SK-N-SH treated with all-trans-retinoic acid at 6 μM for 48 hours (cell line): ENCODE results near the gene KCND1.

Source experiments
- ATAC-seq: fragments of 200-7000 bp; cut with Tn5 transposase; 3 replicates; pipeline ENCODE4 v1.9.1; 2020; ENCODE audit warnings: mild to moderate bottlenecking, moderate library complexity
- BACH2 ChIP-seq: fragments of 250-450 bp; sonication (Bioruptor Pico); IDR thresholded peaks from 2 replicates; pipeline ENCODE4 v1.9.0; 2021; ENCODE audit warnings: mild to moderate bottlenecking, borderline replicate concordance
- CSDC2 ChIP-seq: fragments of 250-450 bp; sonication (Bioruptor Pico); IDR thresholded peaks from 2 replicates; pipeline ENCODE4 v1.5.0; 2020; ENCODE audit warnings: mild to moderate bottlenecking, moderate library complexity
- ESRRG ChIP-seq: fragments of 250-450 bp; sonication (Bioruptor Pico); IDR thresholded peaks from 2 replicates; pipeline ENCODE4 v1.6.1; 2021; ENCODE audit warnings: mild to moderate bottlenecking
- GLIS3 ChIP-seq: fragments of 250-450 bp; sonication (Bioruptor Pico); IDR thresholded peaks from 2 replicates; pipeline ENCODE4 v1.5.0; 2020; ENCODE audit warnings: mild to moderate bottlenecking, moderate library complexity
- ISL1 ChIP-seq: fragments of 250-450 bp; sonication (Bioruptor Pico); IDR thresholded peaks from 2 replicates; pipeline ENCODE4 v2.1.2; 2022; ENCODE audit warnings: mild to moderate bottlenecking, moderate library complexity
- OSR1 ChIP-seq: fragments of 250-450 bp; sonication (Bioruptor Pico); IDR thresholded peaks from 2 replicates; pipeline ENCODE4 v1.8.0; 2022; ENCODE audit warnings: moderate library complexity, mild to moderate bottlenecking, inconsistent platforms
- PPARA ChIP-seq: fragments of 250-450 bp; sonication (Bioruptor Pico); IDR thresholded peaks from 2 replicates; pipeline ENCODE4 v1.5.0; 2020; ENCODE audit warnings: mild to moderate bottlenecking, borderline replicate concordance
- RARB ChIP-seq: fragments of 250-450 bp; sonication (Bioruptor Pico); IDR thresholded peaks from 2 replicates; pipeline ENCODE4 v1.8.0; 2021; ENCODE audit warnings: mild to moderate bottlenecking, moderate library complexity
- SNAI2 ChIP-seq: fragments of 250-450 bp; sonication (Bioruptor Pico); IDR thresholded peaks from 2 replicates; pipeline ENCODE4 v1.5.0; 2020; ENCODE audit warnings: mild to moderate bottlenecking, moderate library complexity
- TCF4 ChIP-seq: fragments of 250-450 bp; sonication (Bioruptor Pico); IDR thresholded peaks from 2 replicates; pipeline ENCODE4 v1.8.0; 2021; ENCODE audit warnings: mild to moderate bottlenecking, moderate library complexity, borderline replicate concordance
- TOX ChIP-seq: fragments of 250-450 bp; sonication (Bioruptor Pico); IDR thresholded peaks from 2 replicates; pipeline ENCODE4 v1.8.0; 2021; ENCODE audit warnings: mild to moderate bottlenecking, moderate library complexity, borderline replicate concordance
- ZC3H10 ChIP-seq: fragments of 250-450 bp; sonication (Bioruptor Pico); IDR thresholded peaks from 2 replicates; pipeline ENCODE4 v1.5.1; 2021; ENCODE audit warnings: mild to moderate bottlenecking, moderate library complexity
- ZFP3 ChIP-seq: fragments of 250-450 bp; sonication (Bioruptor Pico); IDR thresholded peaks from 2 replicates; pipeline ENCODE4 v1.5.0; 2020; ENCODE audit warnings: mild to moderate bottlenecking, moderate library complexity
- ZFP30 ChIP-seq: fragments of 450-650 bp; formaldehyde crosslinking; IDR thresholded peaks from 2 replicates; pipeline ENCODE4 v1.5.0; 2022; ENCODE audit warnings: mild to moderate bottlenecking, moderate library complexity
- ZNF565 ChIP-seq: fragments of 450-650 bp; formaldehyde crosslinking; conservative IDR thresholded peaks from 2 replicates; pipeline ENCODE4 v1.5.0; 2020; ENCODE audit warnings: low read depth, mild to moderate bottlenecking, moderate library complexity
- ZNF8 ChIP-seq: fragments of 450-650 bp; formaldehyde crosslinking; IDR thresholded peaks from 2 replicates; pipeline ENCODE4 v1.5.0; 2020; ENCODE audit warnings: mild to moderate bottlenecking, moderate library complexity
- TF ChIP-seq, protein P1 (sequence below): fragments of 250-450 bp; sonication (Bioruptor Pico); IDR thresholded peaks from 2 replicates; pipeline ENCODE4 v1.5.1; 2020; ENCODE audit warnings: low read depth, mild to moderate bottlenecking, moderate library complexity
- TF ChIP-seq, protein P2 (sequence below): fragments of 250-450 bp; sonication (Bioruptor Pico); IDR thresholded peaks from 2 replicates; pipeline ENCODE4 v1.5.0; 2020; ENCODE audit warnings: mild to moderate bottlenecking, moderate library complexity
- TF ChIP-seq, protein P3 (sequence below): fragments of 250-450 bp; sonication (Bioruptor Pico); IDR thresholded peaks from 2 replicates; pipeline ENCODE4 v1.8.0; 2021; ENCODE audit warnings: low read depth, mild to moderate bottlenecking, moderate library complexity, borderline replicate concordance
- TF ChIP-seq, protein P4 (sequence below): fragments of 250-450 bp; sonication (Bioruptor Pico); IDR thresholded peaks from 2 replicates; pipeline ENCODE4 v1.5.1; 2021; ENCODE audit warnings: mild to moderate bottlenecking, moderate library complexity
- TF ChIP-seq, protein P5 (sequence below): fragments of 250-450 bp; sonication (Bioruptor Pico); IDR thresholded peaks from 2 replicates; pipeline ENCODE4 v1.8.0; 2020; ENCODE audit warnings: mild to moderate bottlenecking, moderate library complexity, borderline replicate concordance

The KCND1 gene

DNA sequence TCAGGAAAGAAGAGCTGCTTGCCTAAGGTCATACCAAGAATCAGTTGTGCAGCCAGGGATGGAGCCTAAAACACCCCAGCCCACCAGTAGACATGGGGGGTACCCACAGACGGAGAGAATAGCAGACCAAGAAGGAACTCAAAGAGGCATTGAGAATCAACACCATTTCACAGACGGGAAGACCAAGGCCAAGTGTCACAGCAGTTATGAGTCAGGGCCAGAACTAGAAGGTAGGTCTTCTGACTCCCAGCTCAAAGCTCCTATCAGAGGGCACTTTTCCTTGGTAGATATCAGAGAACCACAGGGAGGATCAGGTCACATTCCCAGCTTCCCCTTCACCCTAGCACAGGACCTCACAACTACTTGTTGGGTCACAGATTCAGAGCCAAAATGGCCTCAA, 28.7 kb downstream of the KCND1 start:
- TF ChIP-seq CSDC2 (CRISPR knock-in tag), result no peak
- TF ChIP-seq ESRRG (CRISPR knock-in tag), result no peak
- TF ChIP-seq TCF4 (CRISPR knock-in tag), result no peak
- no peak for TF ChIP-seq TOX (CRISPR knock-in tag)
- no peak for TF ChIP-seq ISL1 (CRISPR knock-in tag)
- TF ChIP-seq ZNF565 (CRISPR knock-in tag), result no peak
- TF ChIP-seq, protein P1, sequence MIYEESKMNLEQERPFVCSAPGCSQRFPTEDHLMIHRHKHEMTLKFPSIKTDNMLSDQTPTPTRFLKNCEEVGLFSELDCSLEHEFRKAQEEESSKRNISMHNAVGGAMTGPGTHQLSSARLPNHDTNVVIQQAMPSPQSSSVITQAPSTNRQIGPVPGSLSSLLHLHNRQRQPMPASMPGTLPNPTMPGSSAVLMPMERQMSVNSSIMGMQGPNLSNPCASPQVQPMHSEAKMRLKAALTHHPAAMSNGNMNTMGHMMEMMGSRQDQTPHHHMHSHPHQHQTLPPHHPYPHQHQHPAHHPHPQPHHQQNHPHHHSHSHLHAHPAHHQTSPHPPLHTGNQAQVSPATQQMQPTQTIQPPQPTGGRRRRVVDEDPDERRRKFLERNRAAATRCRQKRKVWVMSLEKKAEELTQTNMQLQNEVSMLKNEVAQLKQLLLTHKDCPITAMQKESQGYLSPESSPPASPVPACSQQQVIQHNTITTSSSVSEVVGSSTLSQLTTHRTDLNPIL (CRISPR knock-in tag), result no peak
- TF ChIP-seq, protein P2, sequence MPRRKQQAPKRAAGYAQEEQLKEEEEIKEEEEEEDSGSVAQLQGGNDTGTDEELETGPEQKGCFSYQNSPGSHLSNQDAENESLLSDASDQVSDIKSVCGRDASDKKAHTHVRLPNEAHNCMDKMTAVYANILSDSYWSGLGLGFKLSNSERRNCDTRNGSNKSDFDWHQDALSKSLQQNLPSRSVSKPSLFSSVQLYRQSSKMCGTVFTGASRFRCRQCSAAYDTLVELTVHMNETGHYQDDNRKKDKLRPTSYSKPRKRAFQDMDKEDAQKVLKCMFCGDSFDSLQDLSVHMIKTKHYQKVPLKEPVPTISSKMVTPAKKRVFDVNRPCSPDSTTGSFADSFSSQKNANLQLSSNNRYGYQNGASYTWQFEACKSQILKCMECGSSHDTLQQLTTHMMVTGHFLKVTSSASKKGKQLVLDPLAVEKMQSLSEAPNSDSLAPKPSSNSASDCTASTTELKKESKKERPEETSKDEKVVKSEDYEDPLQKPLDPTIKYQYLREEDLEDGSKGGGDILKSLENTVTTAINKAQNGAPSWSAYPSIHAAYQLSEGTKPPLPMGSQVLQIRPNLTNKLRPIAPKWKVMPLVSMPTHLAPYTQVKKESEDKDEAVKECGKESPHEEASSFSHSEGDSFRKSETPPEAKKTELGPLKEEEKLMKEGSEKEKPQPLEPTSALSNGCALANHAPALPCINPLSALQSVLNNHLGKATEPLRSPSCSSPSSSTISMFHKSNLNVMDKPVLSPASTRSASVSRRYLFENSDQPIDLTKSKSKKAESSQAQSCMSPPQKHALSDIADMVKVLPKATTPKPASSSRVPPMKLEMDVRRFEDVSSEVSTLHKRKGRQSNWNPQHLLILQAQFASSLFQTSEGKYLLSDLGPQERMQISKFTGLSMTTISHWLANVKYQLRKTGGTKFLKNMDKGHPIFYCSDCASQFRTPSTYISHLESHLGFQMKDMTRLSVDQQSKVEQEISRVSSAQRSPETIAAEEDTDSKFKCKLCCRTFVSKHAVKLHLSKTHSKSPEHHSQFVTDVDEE (CRISPR knock-in tag), result no peak
- TF ChIP-seq RARB (CRISPR knock-in tag), result no peak
- no peak for TF ChIP-seq ZC3H10 (CRISPR knock-in tag)
- no peak for TF ChIP-seq OSR1 (CRISPR knock-in tag)
- no peak for TF ChIP-seq ZFP3 (CRISPR knock-in tag)
- TF ChIP-seq, protein P3, sequence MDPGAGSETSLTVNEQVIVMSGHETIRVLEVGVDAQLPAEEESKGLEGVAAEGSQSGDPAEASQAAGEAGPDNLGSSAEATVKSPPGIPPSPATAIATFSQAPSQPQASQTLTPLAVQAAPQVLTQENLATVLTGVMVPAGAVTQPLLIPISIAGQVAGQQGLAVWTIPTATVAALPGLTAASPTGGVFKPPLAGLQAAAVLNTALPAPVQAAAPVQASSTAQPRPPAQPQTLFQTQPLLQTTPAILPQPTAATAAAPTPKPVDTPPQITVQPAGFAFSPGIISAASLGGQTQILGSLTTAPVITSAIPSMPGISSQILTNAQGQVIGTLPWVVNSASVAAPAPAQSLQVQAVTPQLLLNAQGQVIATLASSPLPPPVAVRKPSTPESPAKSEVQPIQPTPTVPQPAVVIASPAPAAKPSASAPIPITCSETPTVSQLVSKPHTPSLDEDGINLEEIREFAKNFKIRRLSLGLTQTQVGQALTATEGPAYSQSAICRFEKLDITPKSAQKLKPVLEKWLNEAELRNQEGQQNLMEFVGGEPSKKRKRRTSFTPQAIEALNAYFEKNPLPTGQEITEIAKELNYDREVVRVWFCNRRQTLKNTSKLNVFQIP (CRISPR knock-in tag), result no peak
- TF ChIP-seq PPARA (CRISPR knock-in tag), result no peak
- no peak for TF ChIP-seq ZFP30
- ATAC-seq, result no peak

DNA sequence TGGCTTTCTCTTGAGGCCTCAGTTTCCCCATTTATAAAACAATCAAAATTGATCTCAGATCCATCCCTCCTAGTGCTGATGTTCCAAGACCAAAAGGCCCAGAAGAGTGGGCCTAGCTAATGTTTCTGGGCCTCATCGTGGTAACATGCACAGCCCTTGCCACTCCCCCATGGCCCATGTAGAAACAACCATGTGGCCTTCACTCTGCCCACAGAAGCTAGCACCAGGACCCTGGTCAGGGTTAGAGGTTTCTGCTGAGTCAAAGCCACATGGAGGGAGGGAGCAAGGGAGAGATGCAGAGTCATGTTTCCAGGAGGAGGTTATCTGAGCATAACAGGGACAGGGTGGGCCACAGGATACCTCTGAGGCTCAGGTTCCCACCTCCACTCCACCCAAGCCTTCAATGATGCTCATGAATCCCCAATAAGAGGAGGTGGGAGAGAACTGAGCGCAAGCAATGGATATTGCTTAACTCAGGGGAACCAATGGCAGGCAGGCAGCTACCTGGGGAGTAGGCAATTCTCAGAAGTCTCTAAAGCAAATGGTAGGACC, 31.2 kb downstream of the KCND1 start:
- no peak for TF ChIP-seq BACH2 (CRISPR knock-in tag)
- no peak for TF ChIP-seq GLIS3
- TF ChIP-seq ZNF565 (CRISPR knock-in tag), result no peak
- no peak for TF ChIP-seq OSR1 (CRISPR knock-in tag)
- TF ChIP-seq, protein P2 (CRISPR knock-in tag), result no peak
- TF ChIP-seq PPARA (CRISPR knock-in tag), result no peak
- TF ChIP-seq SNAI2, result no peak
- TF ChIP-seq ZFP3 (CRISPR knock-in tag), result no peak
- no peak for TF ChIP-seq ZFP30
- no peak for TF ChIP-seq TCF4 (CRISPR knock-in tag)
- no peak for ATAC-seq

DNA sequence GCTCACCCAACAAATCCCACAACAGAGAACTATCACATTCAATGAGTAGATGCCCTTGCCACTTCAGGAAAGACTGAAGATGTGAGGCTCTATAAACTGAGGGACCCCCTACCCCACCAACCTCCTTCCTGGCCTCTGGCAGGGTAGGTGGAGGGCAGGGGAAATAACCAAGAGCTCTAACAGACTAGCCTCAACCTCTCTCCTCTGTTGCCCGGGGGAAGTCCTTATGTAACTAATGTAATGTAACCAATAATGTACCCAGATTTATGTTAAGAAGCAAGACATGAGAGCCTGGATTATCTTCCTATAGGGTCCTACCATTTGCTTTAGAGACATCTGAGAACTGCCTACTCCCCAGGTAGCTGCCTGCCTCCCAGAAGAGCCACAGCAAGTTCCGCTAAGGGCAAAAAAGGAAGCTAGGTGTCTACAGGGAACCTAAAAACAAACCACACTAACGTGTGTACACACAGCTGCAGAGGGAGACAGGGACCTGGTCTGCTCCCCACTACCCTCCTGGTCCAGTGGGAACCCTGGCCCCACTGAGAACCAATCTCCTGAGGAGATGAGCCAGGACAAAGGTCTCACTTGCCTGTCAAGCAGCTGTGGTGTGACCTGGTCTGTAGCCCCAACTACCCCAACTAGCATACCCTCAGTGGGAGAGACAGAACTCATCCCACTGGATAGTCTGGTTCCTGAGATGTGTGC, 32.0 kb downstream of the KCND1 start:
- ATAC-seq, result no peak
- TF ChIP-seq, protein P2 (CRISPR knock-in tag), result no peak
- TF ChIP-seq ZC3H10 (CRISPR knock-in tag) (no peak), RARB (CRISPR knock-in tag) (no peak), ZFP3 (CRISPR knock-in tag) (no peak), ZNF565 (CRISPR knock-in tag) (no peak), ESRRG (CRISPR knock-in tag) (no peak), ZNF8 (CRISPR knock-in tag) (no peak), TCF4 (CRISPR knock-in tag) (no peak), ZFP30 (no peak)
- TF ChIP-seq, protein P4, sequence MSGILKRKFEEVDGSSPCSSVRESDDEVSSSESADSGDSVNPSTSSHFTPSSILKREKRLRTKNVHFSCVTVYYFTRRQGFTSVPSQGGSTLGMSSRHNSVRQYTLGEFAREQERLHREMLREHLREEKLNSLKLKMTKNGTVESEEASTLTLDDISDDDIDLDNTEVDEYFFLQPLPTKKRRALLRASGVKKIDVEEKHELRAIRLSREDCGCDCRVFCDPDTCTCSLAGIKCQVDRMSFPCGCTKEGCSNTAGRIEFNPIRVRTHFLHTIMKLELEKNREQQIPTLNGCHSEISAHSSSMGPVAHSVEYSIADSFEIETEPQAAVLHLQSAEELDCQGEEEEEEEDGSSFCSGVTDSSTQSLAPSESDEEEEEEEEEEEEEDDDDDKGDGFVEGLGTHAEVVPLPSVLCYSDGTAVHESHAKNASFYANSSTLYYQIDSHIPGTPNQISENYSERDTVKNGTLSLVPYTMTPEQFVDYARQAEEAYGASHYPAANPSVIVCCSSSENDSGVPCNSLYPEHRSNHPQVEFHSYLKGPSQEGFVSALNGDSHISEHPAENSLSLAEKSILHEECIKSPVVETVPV (CRISPR knock-in tag), result no peak
- TF ChIP-seq, protein P5, sequence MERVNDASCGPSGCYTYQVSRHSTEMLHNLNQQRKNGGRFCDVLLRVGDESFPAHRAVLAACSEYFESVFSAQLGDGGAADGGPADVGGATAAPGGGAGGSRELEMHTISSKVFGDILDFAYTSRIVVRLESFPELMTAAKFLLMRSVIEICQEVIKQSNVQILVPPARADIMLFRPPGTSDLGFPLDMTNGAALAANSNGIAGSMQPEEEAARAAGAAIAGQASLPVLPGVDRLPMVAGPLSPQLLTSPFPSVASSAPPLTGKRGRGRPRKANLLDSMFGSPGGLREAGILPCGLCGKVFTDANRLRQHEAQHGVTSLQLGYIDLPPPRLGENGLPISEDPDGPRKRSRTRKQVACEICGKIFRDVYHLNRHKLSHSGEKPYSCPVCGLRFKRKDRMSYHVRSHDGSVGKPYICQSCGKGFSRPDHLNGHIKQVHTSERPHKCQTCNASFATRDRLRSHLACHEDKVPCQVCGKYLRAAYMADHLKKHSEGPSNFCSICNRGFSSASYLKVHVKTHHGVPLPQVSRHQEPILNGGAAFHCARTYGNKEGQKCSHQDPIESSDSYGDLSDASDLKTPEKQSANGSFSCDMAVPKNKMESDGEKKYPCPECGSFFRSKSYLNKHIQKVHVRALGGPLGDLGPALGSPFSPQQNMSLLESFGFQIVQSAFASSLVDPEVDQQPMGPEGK, result no peak
